ENCODE data around the gene PHACTR3. TPM values are rescaled to one million over a fixed set of nuclear protein-coding genes. Genes with fewer than 3 reads are reported as not detected.

The PHACTR3 gene
- total RNA-seq, 1 donor from 2014 or later, result 9.9 TPM

GRCh38 chr20:59631751-59632540, 27.6 kb downstream of the PHACTR3 start:
- DNase-seq (ENCODE audit: missing footprints), result no peak
- no peak for ATAC-seq
- intact Hi-C loops (cut with DNase I), result no loop called here

GRCh38 chr20:59632541-59633113, 28.3 kb downstream of the PHACTR3 start:
- ATAC-seq (no peak), DNase-seq (ENCODE audit: missing footprints) (no peak)
- intact Hi-C loops (cut with DNase I), result no loop called here

- intact Hi-C loops (cut with DNase I), result no loop called here
- ATAC-seq (no peak), DNase-seq (ENCODE audit: missing footprints) (no peak)
These were observed 29.4 kb downstream of the PHACTR3 start for GRCh38 chr20:59633656-59634251.

- DNase-seq (ENCODE audit: missing footprints), result no peak
- intact Hi-C loops (cut with DNase I), result no loop called here
- ATAC-seq, result no peak
These were observed 30.2 kb downstream of the PHACTR3 start for GRCh38 chr20:59634435-59635005.

- intact Hi-C loops (cut with DNase I), result no loop called here
- DNase-seq (ENCODE audit: missing footprints) (no peak), ATAC-seq (peak; percentile 12)
These were observed 32.5 kb downstream of the PHACTR3 start for GRCh38 chr20:59636766-59637370.

GRCh38 chr20:59640267-59640666, 35.9 kb downstream of the PHACTR3 start:
- no peak for ATAC-seq
- DNase-seq (ENCODE audit: missing footprints), result no peak
- intact Hi-C loops (cut with DNase I), result loop anchor here (5.0 kb wide), 1 partner anchor 33 kb away; no protein-coding TSS in a partner anchor

- DNase-seq (ENCODE audit: missing footprints) (no peak), ATAC-seq (peak; percentile 39)
- intact Hi-C loops (cut with DNase I), result loop anchor here (5.0 kb wide), 1 partner anchor 36 kb away; no protein-coding TSS in a partner anchor
These were observed 39.3 kb downstream of the PHACTR3 start for GRCh38 chr20:59643615-59644061.

GRCh38 chr20:59644371-59644939, 40.1 kb downstream of the PHACTR3 start:
- DNase-seq (ENCODE audit: missing footprints), result no peak
- intact Hi-C loops (cut with DNase I), result loop anchor here (5.0 kb wide), 1 partner anchor 37 kb away; no protein-coding TSS in a partner anchor
- no peak for ATAC-seq

GRCh38 chr20:59645271-59645670, 40.9 kb downstream of the PHACTR3 start:
- ATAC-seq, result no peak

GRCh38 chr20:59645761-59646171, 41.4 kb downstream of the PHACTR3 start:
- intact Hi-C loops (cut with DNase I), result no loop called here
- ATAC-seq (peak; percentile 52), DNase-seq (ENCODE audit: missing footprints) (no peak)

More at GRCh38 chr20:59645271-59645670, 40.9 kb downstream of the PHACTR3 start:
- intact Hi-C loops (cut with DNase I), result no loop called here
- DNase-seq (ENCODE audit: missing footprints), result no peak

- intact Hi-C loops (cut with DNase I), result no loop called here
- ATAC-seq, result no peak
- no peak for DNase-seq (ENCODE audit: missing footprints)
These were observed 42.1 kb downstream of the PHACTR3 start for GRCh38 chr20:59646487-59646886.

GRCh38 chr20:59647271-59647670, 42.9 kb downstream of the PHACTR3 start:
- DNase-seq (ENCODE audit: missing footprints), result no peak
- intact Hi-C loops (cut with DNase I), result no loop called here
- ATAC-seq, result no peak

- DNase-seq (ENCODE audit: missing footprints), result no peak
- intact Hi-C loops (cut with DNase I), result no loop called here
- no peak for ATAC-seq
These were observed 44.2 kb downstream of the PHACTR3 start for GRCh38 chr20:59648466-59649070.

- no peak for DNase-seq (ENCODE audit: missing footprints)
- ATAC-seq, result no peak
- intact Hi-C loops (cut with DNase I), result no loop called here
These were observed 46.1 kb downstream of the PHACTR3 start for GRCh38 chr20:59650418-59650817.

- ATAC-seq (no peak), DNase-seq (ENCODE audit: missing footprints) (no peak)
- intact Hi-C loops (cut with DNase I), result no loop called here
These were observed 48.0 kb downstream of the PHACTR3 start for GRCh38 chr20:59652381-59652780.

GRCh38 chr20:59656417-59656816, 52.1 kb downstream of the PHACTR3 start:
- intact Hi-C loops (cut with DNase I), result no loop called here
- DNase-seq (ENCODE audit: missing footprints) (no peak), ATAC-seq (no peak)

GRCh38 chr20:59657459-59658046, 53.2 kb downstream of the PHACTR3 start:
- no peak for ATAC-seq
- intact Hi-C loops (cut with DNase I), result no loop called here
- no peak for DNase-seq (ENCODE audit: missing footprints)

GRCh38 chr20:59660471-59660870, 56.1 kb downstream of the PHACTR3 start:
- ATAC-seq, result no peak
- intact Hi-C loops (cut with DNase I), result no loop called here

More at GRCh38 chr20:59660471-59660870, 56.1 kb downstream of the PHACTR3 start:
- no peak for DNase-seq (ENCODE audit: missing footprints)

Data from Right ventricle myocardium inferior (tissue), 1 donor.